NOMO-1 treated with DMSO at 0.1 percent for 48 hours (cell line): ENCODE measurements around the gene ELL.
A peak's percentile ranks its signal among the peaks of the same experiment; 100 is the strongest.

Experiments used
- DNase-seq: peaks from one replicate; lab custom pipeline; 2025; ENCODE audit not compliant: unreplicated experiment; lab: John Stamatoyannopoulos, UW

Gene ELL

GRCh38 chr19:18506101-18506930, 15.6 kb downstream of the ELL start:
- DNase-seq: no peak

DNA sequence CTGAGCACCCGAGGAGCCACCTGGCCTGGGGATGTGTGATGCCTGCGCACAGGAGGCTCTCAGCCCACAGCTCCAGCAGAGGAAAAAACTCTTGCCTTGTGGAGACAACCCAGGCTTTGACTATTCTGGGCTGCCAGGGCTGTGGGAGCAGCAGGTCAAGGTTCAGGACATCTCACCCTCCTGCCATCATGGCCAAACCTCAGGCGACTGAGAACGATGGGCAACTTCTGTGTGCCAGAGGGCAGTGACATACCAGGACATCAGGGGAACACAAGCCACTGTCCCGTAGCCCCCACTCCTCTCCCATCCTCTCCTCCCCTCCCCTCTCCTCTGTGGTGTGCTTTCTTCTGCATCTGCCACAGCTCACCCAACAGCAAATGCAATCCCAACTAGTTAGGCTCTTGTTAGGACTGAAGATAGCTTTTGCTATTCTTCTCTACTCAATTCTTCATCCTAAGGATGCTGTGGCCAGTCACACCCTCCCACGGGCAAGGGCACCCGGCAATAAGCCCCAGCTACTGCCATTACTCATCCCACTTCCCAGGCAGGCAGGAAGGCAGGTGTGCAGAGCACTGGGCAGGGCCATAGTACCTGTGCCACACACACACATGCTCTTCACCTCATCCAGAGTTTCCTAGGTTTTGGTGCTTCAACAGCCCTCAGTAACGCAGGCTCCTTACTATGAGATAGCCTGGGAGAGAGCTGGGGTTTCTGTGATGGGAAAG, 16.8 kb downstream of the ELL start:
- DNase-seq: no peak

- DNase-seq: no peak
Observed at GRCh38 chr19:18503971-18504885, 17.6 kb downstream of the ELL start.

- DNase-seq: no peak
Observed at GRCh38 chr19:18503337-18503970, 18.4 kb downstream of the ELL start.

- peak; percentile 64 for DNase-seq
Observed at GRCh38 chr19:18502638-18503294, 19.1 kb downstream of the ELL start.

- DNase-seq: no peak
Observed at GRCh38 chr19:18502246-18502637, 19.6 kb downstream of the ELL start.

DNA sequence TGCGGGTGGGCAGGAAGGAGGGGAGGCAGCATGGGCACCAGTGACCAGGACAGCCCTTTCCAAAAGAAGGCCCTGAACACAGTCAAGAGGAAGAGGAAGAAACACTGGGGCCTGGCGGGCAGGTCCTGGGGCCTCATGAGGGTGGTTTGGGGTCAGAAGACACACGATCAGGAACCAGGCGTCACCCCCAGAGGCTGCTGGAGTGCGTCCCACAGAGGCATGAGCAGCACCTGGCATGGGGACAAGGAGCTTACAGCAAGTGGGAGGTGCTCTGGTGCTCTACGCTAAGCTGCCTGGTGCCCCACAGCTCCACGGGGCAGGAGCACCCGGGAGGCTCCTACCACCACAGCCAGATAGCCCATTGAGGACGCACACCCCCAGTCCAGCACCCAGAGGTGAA, 20.0 kb downstream of the ELL start:
- DNase-seq: peak; percentile 45

GRCh38 chr19:18501351-18501750, 20.5 kb downstream of the ELL start:
- DNase-seq: no peak

- DNase-seq: no peak
Observed at GRCh38 chr19:18500799-18501198, 21.1 kb downstream of the ELL start.

- DNase-seq: no peak
Observed at GRCh38 chr19:18500376-18500775, 21.5 kb downstream of the ELL start.

DNA sequence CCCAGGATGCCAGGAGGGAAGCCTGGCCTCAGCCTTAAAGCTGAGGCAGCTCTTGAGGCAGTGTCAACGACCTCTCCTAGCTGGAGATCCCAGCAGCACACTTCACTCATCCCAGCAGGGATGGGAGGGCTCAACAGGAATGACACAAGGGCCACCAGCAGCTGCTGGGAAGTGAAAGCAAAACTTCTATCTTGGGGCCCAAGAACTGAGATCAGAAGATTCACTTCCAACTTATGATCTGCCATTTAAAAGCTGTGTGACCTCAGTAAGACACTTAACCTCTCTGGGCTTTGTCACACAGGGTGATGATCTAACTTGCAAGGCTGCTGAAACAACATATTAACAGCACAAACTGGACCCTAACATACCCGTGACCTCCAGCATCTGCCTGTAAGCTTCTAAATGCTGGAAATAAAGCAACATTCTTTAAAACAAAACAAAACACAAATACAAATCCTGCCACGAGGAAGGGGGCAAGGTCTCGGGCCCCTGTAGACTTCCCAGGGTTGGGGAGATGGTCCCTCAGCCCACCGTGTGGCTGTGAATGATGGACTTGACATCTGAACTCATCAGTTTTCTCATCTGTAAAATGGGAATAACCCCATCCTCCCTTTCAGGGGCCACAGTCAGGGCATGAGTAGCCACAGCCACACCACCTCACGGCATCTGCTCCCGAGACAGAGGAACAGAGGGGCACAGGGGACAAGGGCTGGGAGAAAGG, 22.7 kb downstream of the ELL start:
- no peak for DNase-seq

DNA sequence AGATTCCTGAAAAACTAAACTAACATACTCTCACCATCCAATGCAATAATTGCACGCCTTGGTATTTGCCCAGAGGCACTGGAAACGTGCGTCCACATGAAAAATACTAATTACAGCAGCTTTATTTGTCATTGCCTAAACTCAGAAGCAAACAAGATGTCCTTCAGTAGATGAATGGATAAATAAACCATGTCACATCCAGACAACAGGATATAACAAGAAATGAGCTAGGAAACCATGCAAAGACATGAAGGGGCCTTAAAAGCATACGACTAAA, 25.0 kb downstream of the ELL start:
- no peak for DNase-seq

- DNase-seq: peak; percentile 33
Observed at GRCh38 chr19:18496167-18496979, 25.5 kb downstream of the ELL start.

DNA sequence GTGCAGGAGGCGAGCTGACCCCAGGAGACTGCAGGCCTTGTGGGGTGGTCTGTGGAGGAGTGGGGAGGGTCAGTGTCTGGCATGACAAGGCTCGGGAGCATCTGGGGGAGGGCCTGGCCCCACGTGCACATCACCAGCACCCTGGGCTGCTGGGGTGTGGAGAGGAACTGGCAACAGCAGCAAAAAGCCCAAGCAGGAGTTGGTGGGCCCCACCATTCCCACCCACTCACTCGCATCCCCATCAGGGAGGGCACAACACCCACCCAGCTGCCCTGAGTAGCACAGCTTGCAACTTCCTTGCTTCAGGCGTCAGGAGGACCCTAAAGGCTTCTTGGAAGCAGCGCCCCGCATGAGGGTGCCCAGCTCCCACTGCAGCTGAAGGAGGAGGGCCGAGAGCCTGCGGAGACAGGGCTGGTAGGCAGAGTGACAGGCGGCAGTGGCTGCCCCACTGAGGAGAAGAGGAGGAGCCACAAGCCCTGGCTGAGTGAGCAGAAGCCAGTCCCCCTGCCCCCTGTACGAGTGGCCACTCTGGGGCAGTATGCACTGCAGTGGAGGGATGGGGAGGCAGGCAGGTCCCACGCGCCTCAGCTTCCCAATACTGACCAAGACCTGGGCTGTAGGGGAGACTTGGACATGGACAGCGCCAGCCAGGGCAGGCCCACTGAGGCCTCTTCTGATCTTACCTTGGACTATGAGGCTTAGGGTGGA, 26.5 kb downstream of the ELL start:
- DNase-seq: no peak

DNA sequence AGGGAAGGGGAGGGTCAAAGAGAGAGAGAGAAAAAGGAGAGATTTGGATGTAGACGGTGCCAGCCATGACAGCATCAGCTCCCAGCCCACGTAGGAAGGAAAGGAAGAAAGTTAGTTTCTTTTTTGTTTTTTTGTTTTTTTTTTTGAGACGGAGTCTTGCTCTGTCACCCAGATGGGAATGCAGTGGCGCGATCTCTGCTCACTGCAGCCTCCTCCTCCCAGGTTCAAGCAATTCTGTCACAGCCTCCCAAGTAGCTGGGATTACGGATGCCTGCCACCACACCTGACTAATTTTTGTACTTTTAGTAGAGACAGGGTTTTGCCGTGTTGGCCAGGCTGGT, 27.6 kb downstream of the ELL start:
- no peak for DNase-seq

DNA sequence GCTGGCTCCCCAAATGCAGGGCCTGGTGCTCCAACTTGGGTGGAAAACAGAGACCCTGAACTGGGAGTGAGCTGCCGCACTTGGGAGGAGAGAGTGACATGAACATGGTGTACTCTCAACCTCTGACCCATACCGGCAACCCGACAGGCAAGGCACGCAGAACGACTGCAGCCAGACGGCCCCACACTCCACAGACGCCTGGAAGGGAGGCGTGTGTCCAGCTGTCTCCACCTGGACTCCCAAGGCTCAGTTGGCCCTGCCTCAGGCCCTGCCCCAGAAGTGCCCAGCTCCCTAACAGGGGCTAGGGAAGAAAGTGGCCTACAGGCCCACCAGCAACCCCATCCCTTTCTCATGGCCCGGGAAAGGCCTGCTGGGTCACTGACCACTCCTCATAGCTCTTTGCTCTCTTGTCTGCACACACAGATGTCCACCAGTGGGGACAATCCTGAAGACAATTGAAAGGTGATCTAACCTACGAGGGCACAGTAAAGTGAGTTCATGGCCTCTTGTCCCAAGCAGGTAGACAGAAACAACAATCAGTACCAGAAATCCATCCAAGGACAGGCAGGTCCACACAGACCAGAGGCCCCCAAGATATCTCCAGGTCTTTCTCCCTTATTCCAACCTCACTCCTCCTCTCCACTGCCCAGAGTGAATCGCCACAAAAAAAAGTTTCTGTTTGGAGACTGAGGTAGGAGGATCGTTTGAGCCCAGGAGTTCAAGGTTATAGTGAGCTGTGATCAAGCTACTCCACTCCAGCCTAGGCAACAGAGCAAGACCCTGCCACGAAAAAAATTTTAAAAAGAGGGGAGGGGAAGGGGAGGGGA, 28.2 kb downstream of the ELL start:
- DNase-seq: no peak

DNA sequence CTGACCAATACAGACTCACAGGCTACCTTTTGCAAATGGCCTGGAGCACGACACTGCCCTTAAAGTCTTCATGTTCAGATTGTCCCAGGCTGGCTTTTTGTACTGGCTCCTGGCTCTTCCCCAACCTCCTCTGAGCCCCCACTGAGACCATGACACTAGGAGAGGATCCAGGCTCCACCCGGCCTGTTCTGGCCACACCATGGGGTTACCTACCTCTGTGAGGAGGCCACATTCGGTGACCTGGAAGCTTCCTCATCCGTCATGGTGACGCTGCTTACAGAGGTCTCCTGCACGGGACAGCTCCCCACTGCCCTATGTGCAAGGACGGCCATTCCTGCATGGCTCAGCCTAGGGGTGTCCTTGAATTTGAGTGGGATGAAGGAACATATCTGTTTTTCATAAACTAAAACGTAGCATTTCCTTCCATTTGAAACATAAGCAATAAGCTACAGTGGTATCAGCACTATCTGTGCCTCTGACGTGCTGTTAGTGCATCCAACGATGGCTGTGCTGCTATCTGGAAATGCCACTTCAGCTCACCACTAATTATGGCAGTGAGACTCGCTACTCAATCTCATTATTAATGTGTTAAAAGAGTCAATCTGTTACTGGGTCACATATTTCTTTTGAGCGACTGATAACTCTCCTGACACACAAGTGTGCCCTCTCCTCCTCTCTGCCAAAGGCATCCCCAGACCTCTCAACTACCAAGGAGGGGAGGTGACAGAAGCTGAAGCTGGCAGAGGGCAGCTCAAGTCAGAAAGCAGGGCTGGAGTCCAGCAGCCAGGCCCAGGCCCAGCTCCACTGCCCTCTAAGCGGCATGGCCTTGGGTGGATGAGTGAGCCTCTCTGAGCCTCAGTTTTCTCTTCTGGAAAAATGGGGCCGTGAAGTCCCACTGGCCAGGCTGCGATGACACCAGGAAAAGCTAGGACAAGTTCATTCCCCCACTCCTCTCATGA, 29.6 kb downstream of the ELL start:
- no peak for DNase-seq
